ENCODE data around the gene NOL4. TPM values are rescaled to one million over a fixed set of nuclear protein-coding genes. Genes with fewer than 3 reads are reported as not detected.

Gene NOL4, protein sequence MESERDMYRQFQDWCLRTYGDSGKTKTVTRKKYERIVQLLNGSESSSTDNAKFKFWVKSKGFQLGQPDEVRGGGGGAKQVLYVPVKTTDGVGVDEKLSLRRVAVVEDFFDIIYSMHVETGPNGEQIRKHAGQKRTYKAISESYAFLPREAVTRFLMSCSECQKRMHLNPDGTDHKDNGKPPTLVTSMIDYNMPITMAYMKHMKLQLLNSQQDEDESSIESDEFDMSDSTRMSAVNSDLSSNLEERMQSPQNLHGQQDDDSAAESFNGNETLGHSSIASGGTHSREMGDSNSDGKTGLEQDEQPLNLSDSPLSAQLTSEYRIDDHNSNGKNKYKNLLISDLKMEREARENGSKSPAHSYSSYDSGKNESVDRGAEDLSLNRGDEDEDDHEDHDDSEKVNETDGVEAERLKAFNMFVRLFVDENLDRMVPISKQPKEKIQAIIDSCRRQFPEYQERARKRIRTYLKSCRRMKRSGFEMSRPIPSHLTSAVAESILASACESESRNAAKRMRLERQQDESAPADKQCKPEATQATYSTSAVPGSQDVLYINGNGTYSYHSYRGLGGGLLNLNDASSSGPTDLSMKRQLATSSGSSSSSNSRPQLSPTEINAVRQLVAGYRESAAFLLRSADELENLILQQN
- total RNA-seq (2022; extraction: Qiagen RNA extraction; ENCODE audit: low read depth) = not detected in 5 replicates

GRCh38 chr18:34224423-34225217, at the start of gene NOL4:
NOL4 (minus strand) TSS chr18:34224913; CDS start chr18:34223253, 1,660 bp downstream.

Data from A549 treated with GW870086 at 1 μM for 4 hours (cell line).